CD14-positive monocyte (primary cell): ENCODE results near the gene RCOR1. TPM values are rescaled to one million over a fixed set of nuclear protein-coding genes. Genes with fewer than 3 reads are reported as not detected.

Experiments used
- DNase-seq, 3 donors: peaks; one replicate each; pipeline ENCODE4 v3.0.0-alpha.2; 2011 to 2022
- H2AFZ ChIP-seq: 2 replicates; pipeline ENCODE4 v1.6.0; 2012; ENCODE audit warnings: mild to moderate bottlenecking, low read depth, low read length, inconsistent platforms; ENCODE audit not compliant: insufficient read depth, poor library complexity, severe bottlenecking
- H3K27ac ChIP-seq, 2 donors: 1 replicate in 1 of 2; 2 replicates in 1 of 2; pipeline ENCODE4 v1.5.1; 2012 to 2013; ENCODE audit warnings: low read length in 2 of 2, control low read depth in 1 of 2, inconsistent platforms in 1 of 2, low read depth in 1 of 2, mild to moderate bottlenecking in 1 of 2
- H3K27me3 ChIP-seq, 2 donors: one replicate each; pipeline versions ENCODE4 v1.6.0 to v1.6.1; 2011 to 2013; ENCODE audit warnings: low read length in 2 of 2; ENCODE audit not compliant: control insufficient read depth in 2 of 2, insufficient read depth in 2 of 2
- H3K36me3 ChIP-seq, 2 donors: replicated peaks in 1 of 2; 1 replicate in 1 of 2; 2 replicates in 1 of 2; pipeline versions ENCODE4 v1.5.1 to v1.6.1; 2012 to 2013; ENCODE audit warnings: low read length in 2 of 2, control low read depth in 1 of 2, inconsistent platforms in 1 of 2, mild to moderate bottlenecking in 1 of 2; ENCODE audit not compliant: insufficient read depth in 2 of 2, control insufficient read depth in 1 of 2
- H3K4me1 ChIP-seq, 2 donors: 1 replicate in 1 of 2; 2 replicates in 1 of 2; pipeline versions ENCODE4 v1.5.1 to v1.6.1; 2012 to 2013; ENCODE audit warnings: low read length in 2 of 2, control low read depth in 1 of 2, inconsistent platforms in 1 of 2, mild to moderate bottlenecking in 1 of 2, moderate library complexity in 1 of 2; ENCODE audit not compliant: insufficient read depth in 2 of 2, control insufficient read depth in 1 of 2
- H3K4me2 ChIP-seq: replicated peaks from 2 replicates; pipeline ENCODE3; 2012; ENCODE audit warnings: low read length, moderate library complexity, mild to moderate bottlenecking; ENCODE audit not compliant: poor library complexity, severe bottlenecking; ENCODE audit errors: extremely low read depth
- H3K4me3 ChIP-seq, 3 experiments: fragments of 200-600 bp in 1 of 3; sonication (generic) in 1 of 3; replicated peaks in 1 of 3; 1 replicate in 2 of 3; 2 replicates in 1 of 3; pipeline ENCODE4 v1.5.1; 2011 to 2013; ENCODE audit warnings: low read length in 3 of 3, mild to moderate bottlenecking in 3 of 3, control low read depth in 2 of 3, low read depth in 2 of 3, inconsistent platforms in 1 of 3, moderate library complexity in 1 of 3
- H3K79me2 ChIP-seq: 2 replicates; pipeline ENCODE4 v1.6.0; 2012; ENCODE audit warnings: mild to moderate bottlenecking, control low read depth, inconsistent platforms, low read length, moderate library complexity; ENCODE audit not compliant: insufficient read depth
- H3K9ac ChIP-seq: 2 replicates; pipeline ENCODE4 v1.6.0; 2017; ENCODE audit warnings: low read length, mild to moderate bottlenecking; ENCODE audit not compliant: insufficient read depth, poor library complexity, severe bottlenecking
- H3K9me3 ChIP-seq, 2 donors: replicated peaks in 1 of 2; 1 replicate in 1 of 2; 2 replicates in 1 of 2; pipeline versions ENCODE4 v1.5.1 to v1.6.1; 2012 to 2013; ENCODE audit warnings: low read length in 2 of 2, control low read depth in 1 of 2; ENCODE audit not compliant: control insufficient read depth in 1 of 2, insufficient read depth in 1 of 2
- H4K20me1 ChIP-seq: 2 replicates; pipeline ENCODE4 v1.6.0; 2012; ENCODE audit warnings: mild to moderate bottlenecking, low read length, control low read depth, moderate library complexity; ENCODE audit not compliant: insufficient read depth
- H3K27ac Mint-ChIP-seq, 7 donors: one replicate each; pipeline ENCODE4 v1.8.0; 2020; ENCODE audit warnings: mild to moderate bottlenecking in 7 of 7, mixed read lengths in 7 of 7, moderate library complexity in 6 of 7, inconsistent platforms in 2 of 7
- H3K27me3 Mint-ChIP-seq, 3 donors: one replicate each; pipeline ENCODE4 v1.8.0; 2021 to 2022; ENCODE audit warnings: low read depth in 3 of 3, mild to moderate bottlenecking in 3 of 3, mixed read lengths in 3 of 3, moderate library complexity in 3 of 3, inconsistent platforms in 1 of 3
- H3K36me3 Mint-ChIP-seq, 2 donors: one replicate each; pipeline ENCODE4 v1.8.0; 2020; ENCODE audit warnings: mixed read lengths in 2 of 2, inconsistent platforms in 1 of 2, mild to moderate bottlenecking in 1 of 2
- H3K4me1 Mint-ChIP-seq: one replicate; pipeline ENCODE4 v1.8.0; 2020; ENCODE audit warnings: mild to moderate bottlenecking, mixed read lengths
- H3K4me3 Mint-ChIP-seq, 2 donors: one replicate each; pipeline ENCODE4 v1.8.0; 2020; ENCODE audit warnings: mild to moderate bottlenecking in 2 of 2, mixed read lengths in 2 of 2, moderate library complexity in 1 of 2
- H3K9me3 Mint-ChIP-seq, 7 donors: one replicate each; pipeline ENCODE4 v1.8.0; 2020 to 2022; ENCODE audit warnings: mixed read lengths in 7 of 7, mild to moderate bottlenecking in 6 of 7, moderate library complexity in 6 of 7, inconsistent platforms in 2 of 7
- CTCF ChIP-seq: fragments of 200-600 bp; IDR thresholded peaks from one replicate; pipeline ENCODE4 v1.8.0; 2022; ENCODE audit warnings: antibody characterized with exemption, mild to moderate bottlenecking
- WGBS: methylation state at CpG from one replicate; pipeline ENCODE4 v1.1.5; 2013; ENCODE audit warnings: missing lambda C conversion rate; ENCODE audit not compliant: insufficient coverage; 5-methylcytosine and 5-hydroxymethylcytosine counted together
- intact Hi-C, 2 donors: fragments of 100-400 bp; cut with micrococcal nuclease; formaldehyde crosslinking; loops; one replicate each; pipeline versions ENCODE4 v1.15.0 to v1.15.1; 2023
- polyA plus RNA-seq, 3 donors: library from polyadenylated mRNA; depleted of rRNA in 1 of 3; unstranded in 2 of 3; stranded (reverse) in 1 of 3; fragments of 300-500 nt in 2 of 3; fragments of >200 nt in 1 of 3; fragmentation: Illumina TruSeq in 2 of 3; gene quantifications; 1 replicate in 2 of 3; 2 replicates in 1 of 3; pipeline ENCODE4 v1.2.3, GENCODE V29; 2012 to 2021

RCOR1 gene
- polyA plus RNA-seq, 3 donors, result 2.1 to 36.6 (median 2.3) TPM

- 100% methylated on average over 1 of the region's 3 CpGs for WGBS
- intact Hi-C loops, result no loop called here
These were observed 119.5 kb downstream of the RCOR1 start for GRCh38 chr14:102711946-102712345.

DNA sequence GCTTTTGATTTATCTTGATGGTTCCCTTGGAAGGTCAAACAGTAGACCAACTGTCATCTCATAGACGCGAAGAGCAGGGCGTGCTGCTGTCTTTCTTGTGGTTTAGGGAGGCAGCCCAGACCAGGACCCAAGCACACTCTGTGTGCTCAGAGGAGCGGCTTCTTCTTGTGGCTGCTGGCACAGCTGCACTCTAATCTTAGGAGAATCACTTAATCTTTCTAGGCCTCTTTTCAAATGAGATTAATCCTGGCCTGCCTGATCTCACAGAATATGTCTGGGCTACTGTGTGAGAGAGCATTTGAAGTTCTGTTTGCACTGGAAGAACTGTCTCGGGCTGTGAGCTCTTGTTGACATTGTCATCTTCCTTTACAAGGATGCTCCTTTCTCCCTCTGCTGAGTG, 124.8 kb downstream of the RCOR1 start:
- Histone ChIP-seq H3K9me3 (no peaks in the 10 kb centered on the region), H3K4me1 (no peaks in the 10 kb centered on the region), H2AFZ (no peak overlapping the region), H3K27ac (peak overlapping the region in 1 of 2 donors; percentile 33), H3K4me3 (no peak overlapping the region), H3K27me3 (no peaks in the 10 kb centered on the region), H3K4me2 (no peak overlapping the region), H3K9ac (no peak overlapping the region), H3K36me3 (peaks cover 84 to 94% of the 10 kb centered on the region in 2 donors), H4K20me1 (peaks cover 100% of the 10 kb centered on the region), H3K79me2 (peaks cover 37% of the 10 kb centered on the region)
- H3K27me3 Mint-ChIP-seq, result no peaks in the 10 kb centered on the region
- peaks cover 81 to 92% of the 10 kb centered on the region in 2 donors for H3K36me3 Mint-ChIP-seq
- intact Hi-C loops, result no loop called here
- 91% methylated on average over 4 of the region's 5 CpGs for WGBS
- peak overlapping the region in 3 of 7 donors; percentile 8 to 23 (median 21) for H3K27ac Mint-ChIP-seq
- no peak for DNase-seq
- TF ChIP-seq CTCF, result no peak
- H3K4me1 Mint-ChIP-seq, result no peaks in the 10 kb centered on the region
- H3K4me3 Mint-ChIP-seq, result no peak overlapping the region
- H3K9me3 Mint-ChIP-seq, result peaks cover 0 to 6% (median 0%) of the 10 kb centered on the region in 7 donors

More at GRCh38 chr14:102711946-102712345, 119.5 kb downstream of the RCOR1 start:
- no peak for TF ChIP-seq CTCF
- Histone ChIP-seq H3K4me1 (no peaks in the 10 kb centered on the region), H3K36me3 (peaks cover 82 to 90% of the 10 kb centered on the region in 2 donors), H3K4me3 (no peak overlapping the region), H3K9ac (no peak overlapping the region), H3K79me2 (peaks cover 19% of the 10 kb centered on the region), H4K20me1 (peaks cover 90% of the 10 kb centered on the region), H2AFZ (no peak overlapping the region), H3K9me3 (no peaks in the 10 kb centered on the region), H3K27ac (no peak overlapping the region), H3K4me2 (no peak overlapping the region), H3K27me3 (no peaks in the 10 kb centered on the region)
- Mint-ChIP-seq H3K9me3 (peaks cover 0 to 6% (median 0%) of the 10 kb centered on the region in 7 donors), H3K4me1 (no peaks in the 10 kb centered on the region), H3K27me3 (no peaks in the 10 kb centered on the region), H3K36me3 (peaks cover 65 to 79% of the 10 kb centered on the region in 2 donors), H3K4me3 (no peak overlapping the region), H3K27ac (no peak overlapping the region)
- no peak for DNase-seq
